HL-60 (cell line): ENCODE measurements around the gene RBM22.

Experiments used
- CTCF ChIP-seq: IDR thresholded peaks from one replicate; pipeline ENCODE4 v1.5.1; 2011; ENCODE audit warnings: low read length, control low read depth, inconsistent platforms; ENCODE audit not compliant: insufficient read depth
- GABPA ChIP-seq: IDR thresholded peaks from 2 replicates; pipeline ENCODE4 v1.6.1; 2012; ENCODE audit warnings: low read depth
- POLR2AphosphoS5 ChIP-seq: IDR thresholded peaks from 2 replicates; pipeline ENCODE4 v1.6.1; 2012; ENCODE audit warnings: low read depth
- SPI1 ChIP-seq: IDR thresholded peaks from 2 replicates; pipeline ENCODE4 v1.6.1; 2012; ENCODE audit warnings: low read depth, mild to moderate bottlenecking, borderline replicate concordance

GRCh38 chr5:150653145-150653761 is 47.6 kb downstream of the RBM22 start:
- TF ChIP-seq CTCF: no peak
- no peak for TF ChIP-seq POLR2AphosphoS5
- no peak for TF ChIP-seq SPI1
- no peak for TF ChIP-seq GABPA
